COLO668 (cell line): ENCODE data around the gene IL3.

ENCODE experiments used
- DNase-seq: peaks from one replicate; lab custom pipeline; 2025; ENCODE audit not compliant: unreplicated experiment; lab: John Stamatoyannopoulos, UW

The IL3 gene, protein sequence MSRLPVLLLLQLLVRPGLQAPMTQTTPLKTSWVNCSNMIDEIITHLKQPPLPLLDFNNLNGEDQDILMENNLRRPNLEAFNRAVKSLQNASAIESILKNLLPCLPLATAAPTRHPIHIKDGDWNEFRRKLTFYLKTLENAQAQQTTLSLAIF

DNA sequence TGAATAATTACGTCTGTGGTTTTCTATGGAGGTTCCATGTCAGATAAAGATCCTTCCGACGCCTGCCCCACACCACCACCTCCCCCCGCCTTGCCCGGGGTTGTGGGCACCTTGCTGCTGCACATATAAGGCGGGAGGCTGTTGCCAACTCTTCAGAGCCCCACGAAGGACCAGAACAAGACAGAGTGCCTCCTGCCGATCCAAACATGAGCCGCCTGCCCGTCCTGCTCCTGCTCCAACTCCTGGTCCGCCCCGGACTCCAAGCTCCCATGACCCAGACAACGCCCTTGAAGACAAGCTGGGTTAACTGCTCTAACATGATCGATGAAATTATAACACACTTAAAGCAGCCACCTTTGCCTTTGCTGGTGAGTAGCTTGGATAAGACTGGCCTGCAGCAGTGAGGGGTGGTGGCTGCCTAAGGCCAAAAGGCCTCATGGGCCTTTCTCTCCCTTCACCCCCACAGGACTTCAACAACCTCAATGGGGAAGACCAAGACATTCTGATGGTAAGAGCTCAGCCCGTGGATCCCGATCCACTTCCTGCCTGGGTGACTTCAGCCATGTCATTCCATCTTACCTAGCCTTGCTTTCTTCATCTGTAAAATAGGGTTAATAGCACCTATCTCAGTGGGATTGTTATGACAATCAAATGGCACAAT lies at the start of gene IL3:
TSS of gene IL3 (plus strand) at position 155 of the 661 bp plus-strand sequence. CDS start at position 207, 52 bp downstream.
- DNase-seq, result no peak

DNA sequence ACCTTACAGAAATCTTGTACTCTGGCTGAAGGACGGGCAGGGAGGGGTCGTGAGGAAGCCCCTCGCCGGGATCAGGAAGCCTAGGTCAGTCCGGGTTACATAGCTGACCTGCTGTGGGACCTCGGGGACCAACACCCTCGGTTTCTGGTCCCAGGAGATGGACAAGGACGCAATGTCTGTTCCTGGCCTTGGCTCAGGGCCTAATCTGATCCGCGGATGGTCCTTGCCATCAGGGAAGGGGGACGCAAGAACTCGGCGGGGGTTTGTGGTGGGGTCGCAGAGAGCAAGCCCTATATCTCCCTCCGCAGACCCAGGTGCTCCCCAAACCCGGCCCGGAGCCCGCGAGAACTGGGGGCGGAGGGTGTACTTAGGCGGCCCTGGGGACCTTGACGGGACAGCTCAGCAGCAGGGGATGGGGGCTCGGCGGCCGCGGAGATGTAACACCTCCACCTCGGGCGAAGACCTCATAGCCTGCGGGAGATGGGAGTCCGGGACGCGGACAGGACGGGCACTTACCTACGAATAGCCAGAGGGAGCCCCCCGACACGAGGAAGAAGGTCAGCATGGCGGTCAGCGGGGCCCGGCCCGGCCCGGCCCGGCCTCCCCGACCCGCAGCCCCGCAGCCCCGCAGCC lies 49.4 kb upstream of the IL3 start:
- DNase-seq, result no peak

DNA sequence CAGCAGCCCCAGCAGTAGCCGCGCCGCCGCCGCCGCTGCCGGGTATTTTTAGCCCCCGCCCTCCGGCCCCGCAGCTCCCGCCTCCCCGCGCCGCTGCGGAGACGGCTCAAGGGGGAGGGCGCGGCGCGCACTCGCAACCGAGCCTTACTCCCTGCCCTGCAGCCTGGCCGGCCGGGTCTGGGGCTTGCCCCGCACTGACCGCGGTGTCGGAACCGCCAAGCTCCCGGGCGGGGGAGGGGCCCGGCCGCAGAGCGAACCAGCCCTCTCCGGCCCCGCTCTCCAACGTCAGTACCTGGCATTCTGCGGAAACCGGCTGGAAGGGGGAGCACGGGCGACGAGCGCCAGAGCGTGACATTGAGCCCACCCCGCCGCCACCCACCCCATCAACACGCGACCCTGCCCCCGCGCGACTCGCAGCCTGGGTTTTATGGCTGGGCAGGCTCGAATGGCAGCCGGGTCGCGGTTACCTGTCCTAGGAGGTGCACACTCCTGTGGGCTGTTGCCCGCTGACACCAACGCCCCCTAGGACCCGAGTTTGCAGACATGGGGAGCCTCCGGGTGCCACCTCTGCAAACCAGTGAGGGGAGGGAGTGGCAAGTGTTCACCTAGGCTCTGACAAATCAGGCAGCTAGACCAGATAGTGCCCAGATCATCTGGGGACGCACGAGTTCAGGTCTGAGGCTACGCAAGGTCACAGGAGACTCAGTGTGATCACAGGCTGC lies 48.7 kb upstream of the IL3 start, which contains the start of gene ACSL6:
TSS of gene ACSL6 (minus strand) at position 37 of the 722 bp plus-strand sequence. CDS start 105 bp downstream, outside the sequence.
- DNase-seq, result peak; percentile 29

DNA sequence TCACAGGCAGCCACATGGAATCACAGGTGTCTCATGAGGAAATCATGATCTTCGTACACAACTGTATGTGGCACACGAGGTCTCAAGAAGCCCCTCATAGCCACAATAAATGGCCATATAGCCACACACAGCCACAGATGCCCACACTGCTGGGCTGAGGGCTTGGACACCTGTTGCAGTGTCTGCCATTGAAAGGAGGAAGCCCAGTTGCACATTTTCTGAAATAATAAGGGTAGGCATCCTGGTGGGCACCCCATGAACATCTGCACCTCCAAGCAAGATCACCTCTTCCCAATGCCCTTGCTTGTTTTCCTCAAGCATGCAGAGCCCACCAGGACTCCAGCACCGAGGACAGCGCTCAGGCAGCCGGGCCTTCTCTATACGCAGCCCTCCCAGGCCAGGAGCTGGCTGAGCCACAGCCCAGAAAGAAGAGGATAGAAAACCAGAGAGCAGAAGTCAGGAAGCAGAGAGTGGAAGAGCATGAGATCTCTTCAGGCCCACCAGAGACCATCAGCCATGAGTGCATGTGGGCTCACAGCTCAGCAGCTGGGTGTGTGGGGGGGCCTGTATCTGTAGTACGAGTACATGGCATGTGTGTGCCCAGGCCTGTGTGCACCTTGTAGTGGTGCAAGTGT lies 48.0 kb upstream of the IL3 start:
- DNase-seq, result no peak

DNA sequence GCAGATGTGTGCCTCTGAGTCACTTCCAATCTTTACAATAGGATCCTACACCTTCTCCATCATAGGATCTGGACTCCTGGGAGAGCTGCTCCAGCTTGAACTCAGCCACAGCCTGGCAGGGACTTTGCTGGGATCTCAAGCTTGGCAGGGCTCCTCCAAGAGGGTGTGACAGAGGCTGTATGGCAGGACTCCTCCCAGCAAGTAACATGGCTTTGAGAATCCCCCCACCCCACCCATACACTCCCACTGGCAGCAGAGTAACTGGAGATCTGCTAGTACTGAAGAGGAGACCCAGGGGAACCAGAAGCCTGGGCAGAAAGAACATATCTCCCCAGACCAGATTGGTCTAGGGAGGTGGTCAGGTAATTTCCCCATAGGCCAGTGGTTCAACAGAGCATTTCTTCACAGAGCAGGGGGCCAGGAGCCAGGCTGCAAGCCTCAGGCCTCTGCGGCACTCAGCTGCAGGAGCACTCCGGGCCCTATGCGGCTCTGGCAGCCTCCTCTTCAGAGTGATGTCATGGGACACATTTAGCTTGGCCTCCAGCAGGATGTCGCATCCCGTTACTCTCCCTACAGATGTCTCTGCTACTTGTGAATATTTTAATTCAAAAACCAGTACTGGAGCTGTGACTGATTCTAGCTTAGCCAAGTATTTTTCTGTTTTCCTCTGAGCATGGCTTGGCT lies 47.3 kb upstream of the IL3 start:
- no peak for DNase-seq

DNA sequence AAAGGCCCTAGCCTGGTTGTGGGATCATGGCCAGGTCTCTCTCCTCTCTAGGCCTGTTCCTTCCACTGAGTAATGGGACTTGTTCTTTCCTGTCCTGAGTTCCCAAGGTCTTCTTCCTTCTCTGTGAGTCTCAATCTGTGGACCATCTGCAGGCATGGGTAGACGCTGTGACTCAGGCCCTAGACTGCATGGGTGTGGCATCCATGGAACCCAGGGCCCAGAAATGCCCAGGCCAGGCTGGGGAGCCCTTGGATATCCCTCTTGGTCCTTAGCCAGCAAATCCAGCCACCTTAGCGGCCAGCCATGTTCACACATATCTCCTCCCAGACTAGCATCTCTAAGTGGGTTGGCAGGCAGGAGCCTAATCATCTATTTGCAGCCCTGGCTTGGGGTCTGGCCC lies 46.7 kb upstream of the IL3 start:
- no peak for DNase-seq

DNA sequence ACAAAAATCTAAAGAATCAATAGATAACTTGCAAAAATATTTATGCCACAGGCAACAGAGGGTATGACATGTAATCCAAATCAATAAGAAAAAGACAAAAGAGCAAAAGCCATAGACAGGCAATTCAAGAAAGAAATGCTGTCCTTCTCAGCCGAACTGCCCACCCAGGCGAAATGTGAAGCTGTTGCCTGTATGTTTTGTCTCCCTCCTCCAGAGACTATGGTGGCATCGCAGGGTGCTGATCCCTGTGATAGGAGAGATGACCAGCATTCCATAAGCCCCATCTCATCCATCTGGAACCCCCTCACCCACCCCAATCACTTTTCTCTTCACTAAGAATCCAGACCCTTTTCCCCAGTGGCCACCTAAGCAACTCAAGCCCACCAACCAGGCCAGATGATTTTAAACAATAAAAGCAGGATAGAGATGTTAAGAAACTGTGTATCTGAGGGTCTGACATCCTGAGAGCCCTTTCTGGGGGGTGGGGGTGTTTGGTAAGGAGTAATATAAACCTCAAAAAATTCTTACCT lies 43.7 kb upstream of the IL3 start:
- DNase-seq, result no peak

DNA sequence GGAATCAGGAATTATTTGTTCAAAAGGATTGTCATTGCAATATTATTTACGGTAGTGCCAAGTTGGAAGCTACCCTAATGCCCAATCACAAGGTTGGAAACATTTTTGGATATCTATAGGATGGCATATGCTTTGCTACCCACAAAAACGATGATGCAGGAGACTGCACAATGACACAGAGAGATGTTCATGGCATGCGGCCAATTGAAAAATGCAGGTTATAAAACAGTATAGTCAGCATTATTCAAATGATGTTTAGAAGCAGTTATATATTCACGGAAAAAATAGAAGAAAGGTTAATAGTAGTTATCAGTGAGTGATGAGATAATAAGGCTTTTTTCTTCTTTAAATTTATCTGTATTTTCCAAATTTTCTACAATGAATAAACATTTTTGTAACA lies 43.1 kb upstream of the IL3 start:
- no peak for DNase-seq

DNA sequence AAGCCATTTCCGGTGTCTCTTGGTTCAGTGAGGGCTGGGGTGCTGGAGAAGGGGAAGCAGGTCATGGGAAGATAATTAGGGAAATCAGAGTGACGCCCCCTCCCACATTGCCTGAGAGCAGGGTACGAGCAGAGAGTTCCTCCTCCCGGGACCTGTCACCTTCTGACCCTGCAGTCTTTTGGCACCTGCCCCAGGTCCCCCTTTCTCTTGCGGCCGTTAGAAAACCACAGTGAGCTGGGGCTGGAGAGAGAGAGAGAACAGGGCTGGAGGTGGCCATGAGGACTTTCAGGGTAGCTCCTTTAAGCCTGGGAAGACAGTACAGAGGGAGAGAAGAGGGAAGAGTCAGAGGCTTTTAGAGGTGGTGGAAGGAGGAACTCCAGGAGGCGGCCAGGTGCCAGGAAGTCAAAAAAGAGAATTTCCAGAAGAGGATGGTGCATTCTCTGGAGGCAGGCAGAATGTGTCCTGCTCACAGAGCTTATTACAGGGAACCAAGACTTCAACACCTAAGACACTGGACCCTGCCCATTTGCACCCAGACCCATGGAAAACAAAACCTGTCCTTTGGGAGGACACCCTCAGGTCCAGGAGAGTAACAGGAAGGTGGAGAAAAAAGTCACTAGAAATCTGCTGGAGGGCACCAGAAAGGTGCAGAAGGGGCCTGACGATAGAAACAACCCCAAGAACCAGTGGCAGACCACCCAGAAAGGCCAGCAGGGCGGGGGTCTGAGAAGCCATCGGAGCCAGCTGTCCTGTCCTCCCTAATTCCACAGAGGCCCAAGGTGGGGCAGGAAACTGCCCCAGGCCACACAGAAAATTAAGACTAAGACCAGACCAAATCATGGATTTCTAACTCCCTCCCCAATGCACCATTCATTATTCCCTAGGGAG lies 42.5 kb upstream of the IL3 start:
- no peak for DNase-seq

DNA sequence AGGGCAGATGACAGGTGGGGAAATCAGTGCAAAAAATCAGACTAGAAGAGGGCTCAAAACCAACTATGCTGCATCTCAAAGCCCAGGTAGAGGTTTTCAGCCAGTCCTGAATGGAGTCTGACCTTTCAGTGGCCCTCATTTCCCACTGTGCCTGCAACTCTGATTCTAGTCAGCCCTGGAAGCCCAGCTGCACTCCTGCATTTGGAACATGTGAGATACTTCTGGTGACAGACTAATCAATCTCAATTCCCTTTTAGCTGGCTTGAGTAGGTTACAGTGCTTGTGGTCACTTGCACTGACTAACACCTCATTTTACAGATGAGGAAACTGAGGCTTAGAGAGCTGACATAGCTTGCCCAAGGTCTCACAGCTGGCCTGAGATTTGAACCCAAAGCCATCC lies 41.1 kb upstream of the IL3 start:
- DNase-seq, result no peak

DNA sequence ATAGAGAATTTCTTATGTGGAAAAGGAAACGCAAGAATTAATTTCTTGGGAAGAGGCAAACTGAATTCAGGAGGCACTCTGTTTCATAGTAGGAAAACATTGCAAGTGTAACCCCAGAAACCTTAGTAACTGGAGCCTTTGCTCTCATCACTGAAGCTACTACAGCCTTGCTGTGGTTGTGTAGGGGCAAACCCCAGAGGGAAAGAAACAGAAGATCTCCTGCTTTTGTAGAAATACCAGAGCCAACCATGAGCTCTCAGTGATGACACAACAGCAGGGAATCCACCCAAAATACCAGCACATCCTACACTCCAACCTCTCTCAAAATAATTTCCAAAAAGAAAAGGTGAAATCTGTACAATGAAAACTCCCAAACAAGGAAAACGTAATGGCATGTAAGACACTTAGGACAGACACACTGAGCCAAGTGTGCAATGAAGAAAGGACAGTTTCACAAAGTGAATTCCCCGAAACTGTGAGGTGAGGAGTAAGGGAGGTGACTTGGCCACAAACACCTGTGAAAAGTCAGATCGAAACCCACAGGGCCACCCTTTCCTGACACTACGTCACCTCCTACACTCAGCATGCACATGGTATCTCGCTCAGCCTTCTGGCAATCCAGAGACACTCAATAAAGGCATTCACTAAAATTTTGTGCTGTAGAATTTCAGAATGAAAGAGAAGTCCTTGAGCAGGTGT lies 40.4 kb upstream of the IL3 start:
- DNase-seq, result no peak

DNA sequence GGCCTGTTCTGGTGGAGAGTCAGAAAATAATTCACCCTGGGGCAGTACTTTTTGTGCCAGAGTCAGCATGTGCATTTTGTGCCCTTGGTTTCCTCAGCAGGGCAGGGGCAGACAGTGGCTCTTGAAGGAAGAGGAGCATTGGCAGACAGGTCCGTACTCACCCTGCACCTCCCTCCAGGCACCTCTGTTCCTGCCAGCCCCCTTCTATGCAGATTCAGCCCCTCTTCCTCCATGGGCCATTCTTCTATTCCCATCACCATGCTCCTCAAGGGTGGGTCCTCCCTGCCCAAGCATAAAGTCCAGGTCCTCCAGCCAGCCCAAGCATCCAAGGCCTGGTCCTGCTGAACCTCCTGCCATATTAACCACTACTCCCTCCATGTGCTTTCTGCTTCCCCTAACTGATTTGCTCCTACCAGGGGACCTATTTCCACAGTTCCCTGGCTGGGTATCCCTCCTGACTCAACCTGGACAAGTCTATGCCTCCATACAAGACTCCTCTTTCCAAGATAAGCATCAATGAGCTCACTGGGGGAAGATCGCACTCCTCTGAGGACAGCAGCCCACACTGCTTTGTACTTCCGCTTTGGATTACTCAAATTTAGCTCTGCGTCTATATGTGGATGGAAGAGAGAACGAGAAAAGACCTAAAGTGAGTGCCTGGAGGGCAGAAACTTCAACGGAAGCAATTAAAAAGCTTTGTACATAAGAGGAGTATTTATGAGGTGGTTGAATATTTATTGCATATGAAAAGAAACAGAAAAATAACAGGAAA lies 39.7 kb upstream of the IL3 start:
- no peak for DNase-seq

DNA sequence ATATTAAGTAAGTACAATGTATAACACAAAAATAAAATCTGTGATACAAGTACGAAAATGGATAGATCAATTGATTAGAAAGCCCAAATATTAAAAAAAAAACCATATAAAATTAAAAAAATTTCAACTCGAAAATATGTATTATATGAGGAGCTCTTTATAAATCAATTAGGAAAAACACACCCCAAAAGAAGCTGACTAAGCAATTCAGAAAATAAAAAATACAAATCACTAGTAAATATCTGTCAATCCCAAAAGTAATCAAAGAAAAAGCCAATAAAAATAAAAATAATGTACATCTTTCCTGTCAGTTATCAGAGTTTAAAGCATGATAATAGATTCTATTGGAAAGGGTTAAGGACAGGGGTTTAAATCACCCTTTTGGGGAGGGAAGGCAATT lies 38.8 kb upstream of the IL3 start:
- DNase-seq, result no peak

DNA sequence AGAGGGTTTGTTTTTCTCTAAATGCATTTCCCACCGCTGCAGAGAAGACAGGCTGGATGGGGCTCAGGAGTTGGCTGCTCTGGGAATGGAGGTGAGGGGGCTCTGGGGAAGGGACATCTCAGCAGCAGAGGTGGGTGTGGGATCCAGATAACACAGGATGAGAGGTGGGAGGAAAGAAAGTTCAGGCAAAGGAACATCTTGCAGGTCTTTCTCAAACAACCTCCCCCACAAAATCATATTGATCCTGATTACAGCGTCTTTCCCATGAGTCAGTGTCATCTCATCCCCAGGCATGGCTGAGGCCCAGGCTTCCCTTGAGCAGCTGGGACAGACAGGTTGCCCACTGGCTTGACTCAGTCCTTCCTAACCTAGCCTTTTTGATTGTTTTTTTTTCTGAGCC lies 37.7 kb upstream of the IL3 start:
- DNase-seq, result no peak

DNA sequence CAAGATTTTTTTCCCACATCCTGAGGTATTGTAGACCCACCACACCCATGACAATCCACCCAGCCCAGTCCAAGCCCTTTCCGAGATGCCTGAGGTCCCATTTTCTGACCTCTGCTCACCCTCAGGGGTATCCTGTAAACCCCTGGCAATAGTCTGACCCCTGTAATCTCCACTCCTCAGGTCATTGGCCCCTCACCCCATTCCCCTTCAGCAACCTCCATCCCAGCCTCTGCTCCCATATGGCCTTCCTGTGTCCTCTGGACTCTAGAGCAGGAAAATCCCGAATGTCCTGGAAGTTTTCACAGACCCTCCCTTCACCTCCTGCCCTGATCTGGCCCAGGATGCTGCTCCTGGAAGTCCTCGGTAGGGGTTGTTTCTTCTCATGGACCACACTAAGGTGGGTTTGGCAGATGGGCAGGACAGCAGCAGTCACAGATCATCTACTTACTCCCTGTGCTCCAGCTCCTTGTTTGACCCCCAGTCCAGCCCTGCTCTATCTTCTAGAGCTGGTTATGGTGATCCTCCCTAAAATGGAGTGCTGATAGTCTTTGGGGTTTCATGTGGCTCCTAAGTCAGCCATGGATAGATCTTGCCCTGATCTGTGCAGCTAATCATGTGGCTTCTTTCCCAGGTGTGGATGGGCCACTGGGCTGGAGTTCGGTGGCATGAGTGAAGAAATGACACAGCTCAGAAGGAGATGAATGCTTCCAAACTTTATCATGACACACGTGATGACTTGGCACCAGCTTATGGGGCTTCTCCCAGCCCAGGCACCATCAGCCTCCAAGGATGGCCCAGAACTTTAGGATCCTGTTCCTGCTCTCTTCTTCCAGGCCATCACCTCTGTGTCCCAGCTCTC lies 37.0 kb upstream of the IL3 start:
- no peak for DNase-seq

DNA sequence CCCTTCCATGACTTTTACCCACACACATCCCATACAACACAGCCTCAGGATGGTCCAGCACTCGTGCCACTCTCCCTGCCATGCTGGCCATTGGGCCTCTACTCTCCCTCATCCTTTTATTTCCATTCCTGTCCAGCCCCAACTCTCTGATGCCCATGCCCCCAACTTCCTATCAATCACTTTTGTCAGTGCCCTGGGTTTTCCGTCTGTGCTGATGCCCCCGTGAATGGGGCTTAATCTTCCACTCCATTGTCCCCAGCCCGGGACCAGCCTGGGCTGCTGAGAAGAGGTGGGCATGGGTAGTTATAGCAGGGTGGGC lies 36.4 kb upstream of the IL3 start:
- DNase-seq, result no peak

DNA sequence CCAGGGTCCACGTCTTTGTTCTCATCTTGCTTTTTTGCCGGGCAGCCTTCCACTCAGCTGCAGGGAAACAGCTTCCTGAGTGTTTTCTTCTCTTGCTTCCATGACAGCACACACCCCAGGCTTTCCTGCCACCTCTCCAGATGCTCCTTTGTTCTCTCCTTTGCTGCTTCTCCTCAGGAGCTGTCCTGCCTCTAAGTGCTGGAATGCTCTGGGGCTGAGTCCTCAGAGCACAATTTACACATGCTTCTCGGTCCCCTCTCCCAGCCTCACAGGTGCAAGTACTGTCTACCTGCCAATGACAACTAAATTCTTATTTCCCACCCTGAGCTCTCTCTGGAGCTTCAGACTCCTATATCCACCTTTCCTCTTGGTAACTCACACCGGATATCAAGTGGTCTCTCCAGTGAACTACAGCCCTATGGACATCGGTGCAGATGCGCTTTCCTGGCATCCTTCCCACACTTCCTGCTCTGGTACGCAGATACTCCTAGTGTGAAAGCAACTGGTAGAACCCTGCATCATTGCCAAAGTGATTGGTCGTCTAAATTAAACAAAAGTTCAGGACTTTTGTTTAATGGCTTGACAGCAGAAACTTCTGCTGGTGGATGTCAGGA lies 35.6 kb upstream of the IL3 start:
- DNase-seq, result no peak
